Stimulated activated CD8-positive, alpha-beta memory T cell treated with anti-CD3 and anti-CD28 coated beads, Interleukin-7, amount 100 ng/mL, for 4 hours (primary cell): ENCODE results near the gene SUPT3H.
"Not testable (repeated sequence)": the region's sequence is repeated elsewhere in the genome, so short reads cannot be mapped to it uniquely, and the experiment has no call there.

Experiments
- DNase-seq, 2 donors: peaks; one replicate each; pipeline ENCODE4 v3.0.0-alpha.2; 2020; ENCODE audit warnings: low read depth in 2 of 2

The SUPT3H gene

DNA sequence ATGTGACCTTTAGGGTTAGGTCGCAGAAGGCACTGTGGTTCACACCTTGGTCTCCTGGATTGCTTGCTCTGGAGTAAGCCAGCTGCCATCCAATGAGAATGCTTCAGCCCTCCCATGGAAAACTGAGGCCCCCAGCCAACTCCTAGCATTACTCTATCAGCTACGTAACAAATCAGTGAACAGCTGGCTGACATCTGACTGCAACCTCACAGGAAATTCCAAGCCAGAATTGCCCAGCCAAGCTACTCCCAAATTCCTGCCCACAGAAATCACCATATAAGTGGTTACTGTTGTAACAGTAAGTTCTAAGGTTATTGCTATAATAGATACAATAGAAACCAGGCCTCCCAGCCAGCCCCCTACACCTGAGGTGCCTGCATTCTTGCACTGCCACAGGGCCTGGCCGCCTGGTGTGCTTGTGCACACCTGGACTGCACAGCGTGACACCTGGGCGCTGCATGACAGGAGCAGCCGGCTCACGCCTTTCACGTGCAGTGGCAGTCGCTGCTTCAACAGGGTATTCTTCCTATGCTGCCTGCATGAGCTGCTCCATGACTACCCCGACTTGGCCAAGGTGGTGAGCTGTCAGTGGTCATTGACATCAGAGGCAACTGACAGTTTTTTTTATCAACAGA is 479.3 kb downstream of the SUPT3H start:
- no peak for DNase-seq

- DNase-seq: no peak
Measured at GRCh38 chr6:44897316-44897715, 480.4 kb downstream of the SUPT3H start.

- DNase-seq: no peak
Measured at GRCh38 chr6:44896701-44897100, 481.0 kb downstream of the SUPT3H start.

DNA sequence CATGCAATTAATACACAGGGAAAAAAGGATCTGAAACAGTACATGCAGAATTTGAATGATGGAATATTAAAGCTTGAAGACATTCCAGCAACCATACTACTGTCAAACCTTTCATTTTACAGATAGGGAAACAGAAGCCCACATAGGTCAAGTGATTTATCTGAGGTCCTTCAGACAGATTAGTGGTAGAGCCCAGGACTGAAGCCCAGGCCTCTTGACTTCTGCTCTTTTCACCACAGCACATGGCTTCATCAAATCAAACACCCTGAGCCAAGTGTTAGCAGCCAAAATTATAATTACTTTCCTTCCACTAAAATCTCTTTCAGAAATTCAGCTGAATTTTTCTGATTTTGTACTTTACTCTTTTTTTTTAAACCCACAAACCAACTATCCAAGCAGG is 485.2 kb downstream of the SUPT3H start:
- DNase-seq: no peak

DNA sequence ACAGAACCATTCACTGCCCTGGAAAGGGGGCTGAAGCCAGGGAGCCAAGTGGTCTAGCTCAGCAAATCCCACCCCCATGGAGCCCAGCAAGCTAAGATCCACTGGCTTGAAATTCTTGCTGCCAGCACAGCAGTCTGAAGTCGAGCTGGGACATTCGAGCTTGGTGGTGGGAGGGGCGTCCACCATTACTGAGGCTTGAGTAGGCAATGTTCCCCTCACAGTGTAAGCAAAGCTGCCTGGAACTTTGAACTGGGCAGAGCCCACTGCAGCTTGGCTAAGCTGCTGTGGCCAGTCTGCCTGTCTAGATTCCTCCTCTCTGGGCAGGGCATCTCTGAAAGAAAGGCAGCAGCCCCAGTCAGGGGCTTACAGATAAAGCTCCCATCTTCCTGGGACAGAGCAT is 498.7 kb downstream of the SUPT3H start:
- DNase-seq: not testable (repeated sequence)

DNA sequence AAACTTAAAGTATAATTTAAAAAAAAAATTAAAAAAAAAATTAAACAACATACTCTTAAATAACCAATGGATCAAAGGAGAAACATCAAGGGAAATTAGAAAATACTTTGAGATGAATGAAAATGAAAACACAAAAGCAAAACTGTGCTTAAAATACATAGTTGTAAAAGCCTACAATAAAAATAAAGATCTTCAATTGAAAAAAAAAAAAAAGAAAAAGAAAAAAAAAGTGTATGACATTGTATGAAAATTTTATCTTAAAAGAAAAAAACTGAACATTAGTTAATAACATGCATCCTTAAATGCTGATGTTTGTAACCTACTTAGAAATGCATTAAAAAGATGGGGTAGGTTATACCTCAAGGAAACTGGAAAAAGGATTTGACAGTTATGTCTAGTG is 501.1 kb downstream of the SUPT3H start:
- DNase-seq: not testable (repeated sequence)

DNA sequence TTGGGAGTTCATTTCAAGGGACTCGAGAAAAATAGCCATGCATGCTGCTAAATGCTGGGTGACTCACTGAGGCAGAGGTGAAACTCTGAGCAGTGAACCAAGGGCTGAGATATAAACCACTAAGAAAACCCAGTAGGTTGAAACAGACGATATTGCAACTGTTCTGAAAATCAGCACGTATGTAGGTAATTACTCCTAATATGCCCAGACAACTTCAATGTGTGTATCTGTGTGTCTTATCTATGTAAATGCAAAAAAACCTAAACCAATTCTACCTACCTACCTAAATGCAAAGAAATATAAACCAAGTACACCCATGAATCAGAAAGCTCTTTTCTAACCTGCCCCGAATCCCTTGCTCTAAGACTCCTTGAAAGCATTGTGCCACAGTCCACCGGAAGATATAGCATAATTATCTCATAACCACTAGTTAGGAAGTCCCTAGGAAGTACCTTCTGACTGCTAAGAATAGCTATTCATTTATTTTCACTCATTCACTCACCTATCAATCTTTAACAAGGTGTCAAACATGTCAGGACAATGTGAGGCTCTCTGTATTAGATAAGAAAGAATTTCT is 508.3 kb downstream of the SUPT3H start:
- no peak for DNase-seq

- DNase-seq: no peak
Measured at GRCh38 chr6:44868910-44869309, 508.8 kb downstream of the SUPT3H start.

- no peak for DNase-seq
Measured at GRCh38 chr6:44868335-44868668, 509.4 kb downstream of the SUPT3H start.

- no peak for DNase-seq
Measured at GRCh38 chr6:44867571-44868334, 510.0 kb downstream of the SUPT3H start.

- not testable (repeated sequence) for DNase-seq
Measured at GRCh38 chr6:44865184-44865583, 512.5 kb downstream of the SUPT3H start.

- DNase-seq: no peak
Measured at GRCh38 chr6:44859901-44860410, 517.8 kb downstream of the SUPT3H start.

DNA sequence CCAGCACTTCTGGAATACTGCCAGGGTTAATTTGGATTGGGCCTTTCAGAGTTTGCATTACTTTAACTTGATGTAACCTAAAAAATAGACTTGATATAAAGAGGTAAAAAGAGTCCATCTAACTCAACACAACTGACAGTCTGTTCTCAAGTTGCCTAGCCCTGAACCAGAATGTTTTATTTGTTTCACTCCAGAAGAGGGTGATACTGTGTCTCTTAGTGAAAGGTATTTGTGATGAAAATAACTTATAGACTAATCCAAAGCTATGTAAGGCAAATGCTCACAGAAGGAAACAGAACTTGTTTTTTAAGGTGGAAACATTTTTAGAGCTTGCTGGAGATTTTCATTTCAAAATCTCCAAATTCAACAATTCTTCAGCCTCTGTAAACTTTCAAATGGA is 518.7 kb downstream of the SUPT3H start:
- no peak for DNase-seq

GRCh38 chr6:44856479-44856878 is 521.3 kb downstream of the SUPT3H start:
- no peak for DNase-seq

DNA sequence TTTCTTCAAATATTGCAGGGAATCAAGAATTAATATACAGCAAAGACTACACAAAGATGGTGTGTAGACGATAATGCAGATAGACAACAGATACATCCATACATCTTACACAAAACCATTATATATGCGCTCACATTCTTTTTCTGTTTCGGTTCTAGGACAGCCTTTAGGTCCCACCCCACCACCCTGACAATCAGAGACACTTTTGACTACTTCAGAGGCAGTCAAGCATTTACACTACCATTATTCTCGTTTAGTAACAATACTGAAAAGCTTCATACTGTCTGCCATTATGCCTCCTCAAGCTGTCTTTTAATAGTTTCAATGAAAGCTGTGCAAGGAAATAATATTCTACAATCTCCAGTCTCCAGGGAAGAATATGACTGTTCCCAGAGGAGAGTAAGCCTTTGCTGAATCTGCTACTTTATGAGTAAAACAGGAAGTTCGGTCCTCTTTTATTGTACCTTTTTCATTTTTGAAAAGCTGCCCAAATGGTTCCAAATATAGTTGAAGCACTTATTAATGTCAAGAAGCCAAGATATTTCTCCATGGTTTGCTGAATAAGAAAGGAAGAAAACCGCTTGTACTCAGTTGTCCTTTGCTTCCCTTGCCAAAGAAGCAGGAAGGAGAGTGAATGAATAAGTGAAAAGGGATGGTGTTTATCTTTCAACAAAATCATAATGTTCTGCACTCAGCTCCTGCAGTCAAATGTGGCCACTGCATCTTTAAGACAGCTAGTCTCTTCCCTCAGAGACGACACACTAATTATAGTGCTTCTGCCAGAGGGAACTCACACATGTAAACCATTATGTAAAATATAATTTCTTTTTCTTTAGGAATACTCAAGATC is 521.9 kb downstream of the SUPT3H start:
- no peak for DNase-seq

DNA sequence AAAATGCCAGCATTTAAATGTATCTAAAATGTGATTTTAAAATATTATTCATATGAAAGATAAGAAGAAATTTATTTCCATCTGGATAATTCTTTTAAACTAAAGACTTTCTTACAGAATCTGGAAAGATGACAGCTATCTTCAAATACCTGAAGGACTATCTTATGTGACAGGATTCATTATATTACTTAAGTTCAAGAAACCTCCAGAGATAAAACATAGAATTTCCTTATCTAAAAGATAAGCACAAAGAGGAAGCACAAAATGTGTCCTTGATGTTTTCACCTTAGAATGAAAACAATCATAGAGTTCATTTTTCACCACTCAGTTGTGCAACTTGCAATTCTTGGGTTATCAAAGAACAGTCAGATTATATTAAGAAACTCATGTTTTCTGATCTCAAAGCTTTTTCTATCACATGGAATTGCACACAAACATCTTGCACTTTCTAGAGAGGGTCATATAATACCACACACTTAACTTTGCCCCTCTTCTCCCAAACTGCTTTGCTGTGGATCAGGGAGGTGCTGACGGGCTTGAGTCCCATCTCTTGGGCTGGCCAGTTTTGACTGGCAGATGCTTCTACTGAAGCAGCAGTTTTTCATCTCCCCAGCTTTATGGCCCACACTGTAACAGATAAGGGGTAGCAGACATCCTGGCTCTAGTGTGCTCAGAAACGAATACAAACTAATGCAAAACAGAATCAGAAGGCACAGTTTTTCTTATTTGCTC is 522.9 kb downstream of the SUPT3H start:
- no peak for DNase-seq

DNA sequence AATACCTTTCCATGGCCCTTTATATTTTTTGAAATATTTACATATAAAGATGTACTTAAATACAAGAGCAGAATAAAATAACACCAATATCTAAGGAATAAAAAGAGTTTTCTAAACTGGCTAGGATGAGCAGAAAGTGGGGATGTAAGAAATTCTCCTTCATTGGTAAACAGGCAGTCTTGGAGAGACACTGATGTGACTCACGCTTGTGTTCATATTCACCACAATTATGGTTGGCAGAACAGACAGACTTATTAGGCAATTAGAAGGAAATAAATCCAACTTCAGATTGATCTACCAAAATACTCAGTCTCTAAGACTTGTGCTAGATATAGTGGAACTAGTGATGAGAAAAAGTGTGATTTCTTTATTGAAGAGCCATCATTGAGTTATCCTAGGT is 526.6 kb downstream of the SUPT3H start:
- no peak for DNase-seq

- DNase-seq: no peak
Measured at GRCh38 chr6:44850312-44850711, 527.4 kb downstream of the SUPT3H start.

DNA sequence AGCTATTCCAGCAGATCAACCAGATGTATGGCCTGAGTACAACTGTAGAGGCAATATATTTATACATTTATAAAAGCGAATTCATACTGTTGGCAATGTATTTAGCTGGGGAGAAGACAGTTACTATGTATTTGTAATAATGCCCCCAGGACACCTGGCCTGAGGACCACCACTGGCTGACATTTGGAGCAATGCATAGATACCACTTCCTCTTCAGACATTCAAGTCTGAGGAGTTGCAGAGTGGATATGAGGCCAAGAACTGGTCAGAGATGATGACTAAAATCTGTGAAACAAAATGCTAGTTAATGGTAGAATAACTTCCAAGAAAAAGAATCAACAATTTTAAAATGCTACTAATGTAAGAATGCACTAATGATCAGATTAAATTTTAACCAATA is 527.9 kb downstream of the SUPT3H start:
- DNase-seq: no peak

DNA sequence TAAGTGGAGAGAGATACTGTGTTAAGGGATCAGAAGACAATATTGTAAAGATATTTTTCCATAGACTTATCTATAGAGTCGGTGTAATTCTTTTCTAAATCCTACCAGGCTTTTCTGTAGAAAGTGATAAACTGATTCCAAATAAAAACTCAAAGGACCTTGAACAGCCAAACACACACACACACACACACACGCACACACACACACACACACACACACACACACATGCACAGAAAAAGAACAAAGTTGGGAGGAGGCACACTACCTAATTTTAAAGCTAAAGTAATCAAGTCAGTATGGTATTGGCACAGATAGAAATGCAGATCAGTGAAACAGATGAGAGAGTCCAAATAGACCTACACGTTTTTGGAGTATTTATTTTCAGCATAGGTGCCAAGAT is 534.0 kb downstream of the SUPT3H start:
- DNase-seq: no peak

DNA sequence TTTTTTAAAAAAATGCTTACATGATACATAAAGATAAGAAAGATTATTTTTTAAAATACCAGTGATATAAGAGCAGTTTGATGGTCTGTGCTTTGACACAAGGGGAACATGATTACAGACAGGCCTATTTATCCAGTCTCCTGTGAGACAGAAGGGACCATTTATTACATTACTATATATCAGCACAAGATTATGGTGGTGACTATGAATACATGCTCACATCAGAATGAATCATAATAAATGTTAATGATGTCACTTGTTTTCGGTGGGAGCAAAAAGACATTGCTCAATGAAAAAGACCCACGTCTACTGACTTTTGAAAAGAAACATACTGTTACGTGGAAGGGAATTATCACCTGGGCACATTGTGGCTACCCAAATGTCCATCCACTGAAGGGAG is 535.1 kb downstream of the SUPT3H start:
- no peak for DNase-seq

- no peak for DNase-seq
Measured at GRCh38 chr6:44841829-44842228, 535.9 kb downstream of the SUPT3H start.
